AG20443 (cell line): ENCODE measurements around the gene CDHR1.

Experiments used
- DNase-seq: peaks from one replicate; pipeline ENCODE4 v3.0.0; 2012; ENCODE audit warnings: low spot score, mixed read lengths

Gene CDHR1

GRCh38 chr10:84200537-84201243 lies 6.4 kb downstream of the CDHR1 start:
- no peak for DNase-seq

- DNase-seq = no peak
Measured at GRCh38 chr10:84201244-84201606, 6.9 kb downstream of the CDHR1 start.

GRCh38 chr10:84201682-84202081 lies 7.3 kb downstream of the CDHR1 start:
- DNase-seq = no peak

DNA sequence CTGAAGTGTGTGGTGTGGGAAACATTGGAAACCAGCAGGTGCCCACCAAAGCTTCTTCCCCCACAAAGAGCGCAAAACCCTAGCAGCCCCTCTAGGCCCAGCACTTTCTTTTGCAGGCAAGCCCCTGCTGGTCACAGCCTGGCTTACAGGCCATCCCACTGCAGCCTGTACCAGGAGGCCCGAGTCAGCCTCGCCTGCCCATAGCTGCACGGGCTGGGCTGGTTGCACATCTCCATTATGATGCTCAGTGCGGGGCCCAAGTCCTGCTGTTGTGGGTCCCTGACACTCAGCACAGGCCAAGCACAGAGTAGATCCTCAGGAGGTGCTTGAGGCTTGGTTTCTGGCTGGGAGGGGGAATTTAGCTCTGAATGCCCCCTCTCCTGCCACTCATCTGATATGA lies 8.0 kb downstream of the CDHR1 start:
- DNase-seq = no peak

DNA sequence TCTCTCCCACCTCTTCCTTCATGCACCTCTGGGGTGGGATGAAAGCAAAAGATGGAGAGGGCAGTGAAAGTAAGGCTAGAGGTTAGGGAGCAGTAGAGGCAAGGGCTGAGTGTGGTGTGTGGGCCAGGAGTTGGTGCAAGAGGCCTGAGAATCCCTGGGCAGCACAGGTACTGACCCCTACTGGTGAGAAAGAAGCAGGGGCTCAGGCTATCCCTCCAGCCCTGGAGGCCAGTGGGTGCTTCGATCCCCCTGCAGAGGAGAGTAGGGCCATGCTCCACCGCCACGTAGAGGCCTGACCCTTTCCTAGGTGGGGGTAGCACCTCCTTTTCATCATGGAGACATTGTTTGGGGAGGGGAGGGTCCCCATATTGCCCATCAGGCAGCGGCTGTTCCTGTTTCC lies 9.8 kb downstream of the CDHR1 start:
- peak; percentile 35 for DNase-seq

DNA sequence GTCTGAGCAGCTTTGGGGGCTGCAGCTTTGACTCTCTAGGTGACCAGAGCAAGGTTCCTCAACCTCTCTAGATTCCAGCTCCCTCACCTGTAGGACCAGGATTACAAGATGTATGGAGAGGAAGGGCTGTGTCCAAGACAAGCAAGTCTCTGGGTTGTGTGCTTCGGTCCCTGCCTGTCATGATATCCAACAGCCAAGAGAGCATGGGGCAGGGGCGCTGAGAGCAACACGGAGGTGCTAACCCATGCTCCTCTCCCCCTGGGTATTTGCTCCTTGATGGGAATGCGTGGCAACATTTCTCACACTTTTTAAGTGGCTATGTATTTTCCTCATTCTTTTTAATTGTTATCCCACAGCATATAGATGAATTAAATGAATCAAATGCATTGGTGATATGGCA lies 10.3 kb downstream of the CDHR1 start:
- no peak for DNase-seq

DNA sequence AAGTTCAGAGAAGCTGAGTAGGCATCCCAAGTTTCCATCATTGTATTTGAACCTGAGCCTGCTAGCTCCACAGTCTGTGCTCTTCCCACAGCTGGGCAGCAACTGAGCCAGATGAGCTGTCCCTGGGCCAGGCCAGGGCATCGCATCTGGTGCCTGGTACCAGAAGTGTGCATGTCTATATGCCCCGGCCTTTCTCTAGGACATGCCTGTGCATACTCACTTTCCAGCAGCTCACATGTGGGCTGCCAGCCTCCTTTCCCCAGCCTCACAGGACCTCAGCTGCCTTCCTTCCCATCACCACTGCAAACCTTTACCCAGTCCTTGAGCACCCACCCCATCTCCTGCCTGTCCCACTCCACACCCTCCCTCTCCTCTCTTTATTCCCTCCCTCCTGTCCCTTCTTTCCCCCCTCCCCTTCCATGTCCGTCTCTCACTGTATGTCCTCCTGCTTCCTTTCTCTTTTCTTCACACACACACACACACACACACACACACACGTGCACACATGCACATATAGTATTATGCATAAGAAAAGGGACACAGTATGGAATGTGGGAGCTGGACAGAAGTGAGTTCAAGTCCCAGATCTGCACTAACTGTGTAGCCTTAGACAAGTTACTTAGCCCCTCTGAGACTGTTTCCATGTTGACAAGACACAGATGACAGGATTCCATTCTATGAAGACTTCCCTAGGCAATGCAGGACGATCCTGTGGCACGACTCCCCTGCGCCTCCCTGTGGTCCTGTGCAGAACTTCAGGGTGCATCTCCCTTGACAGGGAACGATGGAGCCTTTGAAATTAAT lies 10.9 kb downstream of the CDHR1 start:
- peak; percentile 77 for DNase-seq

- no peak for DNase-seq
Measured at GRCh38 chr10:84205853-84206525, 11.7 kb downstream of the CDHR1 start.

DNA sequence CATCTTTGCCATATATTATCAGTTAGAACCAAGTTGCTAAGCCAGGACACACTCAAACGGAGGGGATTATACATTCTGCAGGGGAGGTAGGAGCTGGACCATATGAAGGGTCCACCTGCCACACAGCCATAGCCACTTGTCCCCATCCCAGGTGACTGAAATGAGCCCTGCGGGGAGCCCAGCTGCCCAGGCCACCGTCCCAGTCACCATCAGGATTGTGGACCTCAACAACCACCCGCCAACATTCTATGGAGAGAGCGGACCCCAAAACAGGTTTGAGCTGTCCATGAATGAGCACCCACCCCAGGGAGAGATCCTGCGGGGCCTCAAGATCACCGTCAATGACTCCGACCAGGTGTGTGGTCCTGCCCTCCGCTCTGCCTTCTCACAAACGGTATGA lies 13.7 kb downstream of the CDHR1 start:
- no peak for DNase-seq

DNA sequence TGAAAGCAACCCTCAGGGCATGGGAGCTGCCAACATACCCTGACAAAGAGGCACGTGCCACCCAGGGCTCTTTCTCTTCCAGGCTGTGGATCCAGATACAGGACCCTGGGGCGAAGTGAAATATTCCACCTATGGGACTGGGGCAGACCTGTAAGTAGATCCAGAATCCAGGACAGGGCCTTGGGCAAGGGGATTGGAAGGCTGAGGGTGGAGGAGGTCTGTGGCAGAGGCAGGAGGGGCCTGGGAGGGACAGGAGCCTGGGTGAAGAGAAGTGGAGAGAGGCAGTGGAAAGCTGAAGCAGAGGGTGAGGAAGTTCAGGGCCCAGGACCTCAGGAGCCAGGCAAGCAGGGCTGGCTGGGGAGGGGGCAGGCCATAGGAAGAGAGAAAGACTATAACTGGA lies 17.2 kb downstream of the CDHR1 start:
- no peak for DNase-seq

GRCh38 chr10:84212014-84212413 lies 17.7 kb downstream of the CDHR1 start:
- no peak for DNase-seq

DNA sequence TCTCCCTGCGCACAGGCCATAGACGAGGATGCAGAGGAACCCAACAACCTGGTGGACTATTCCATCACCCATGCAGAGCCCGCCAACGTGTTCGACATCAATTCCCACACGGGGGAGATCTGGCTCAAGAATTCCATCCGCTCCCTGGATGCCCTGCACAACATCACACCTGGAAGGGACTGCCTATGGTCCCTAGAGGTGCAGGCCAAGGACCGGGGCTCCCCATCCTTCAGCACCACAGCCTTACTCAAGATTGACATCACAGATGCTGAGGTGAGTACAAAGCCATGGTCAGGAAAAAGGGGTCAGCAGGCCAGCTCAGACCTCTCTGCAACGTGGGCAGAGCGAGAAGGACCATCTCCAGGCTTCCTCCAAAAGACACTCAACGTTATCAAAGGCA lies 18.7 kb downstream of the CDHR1 start:
- DNase-seq = no peak

- DNase-seq = no peak
Measured at GRCh38 chr10:84214046-84214572, 19.8 kb downstream of the CDHR1 start.

DNA sequence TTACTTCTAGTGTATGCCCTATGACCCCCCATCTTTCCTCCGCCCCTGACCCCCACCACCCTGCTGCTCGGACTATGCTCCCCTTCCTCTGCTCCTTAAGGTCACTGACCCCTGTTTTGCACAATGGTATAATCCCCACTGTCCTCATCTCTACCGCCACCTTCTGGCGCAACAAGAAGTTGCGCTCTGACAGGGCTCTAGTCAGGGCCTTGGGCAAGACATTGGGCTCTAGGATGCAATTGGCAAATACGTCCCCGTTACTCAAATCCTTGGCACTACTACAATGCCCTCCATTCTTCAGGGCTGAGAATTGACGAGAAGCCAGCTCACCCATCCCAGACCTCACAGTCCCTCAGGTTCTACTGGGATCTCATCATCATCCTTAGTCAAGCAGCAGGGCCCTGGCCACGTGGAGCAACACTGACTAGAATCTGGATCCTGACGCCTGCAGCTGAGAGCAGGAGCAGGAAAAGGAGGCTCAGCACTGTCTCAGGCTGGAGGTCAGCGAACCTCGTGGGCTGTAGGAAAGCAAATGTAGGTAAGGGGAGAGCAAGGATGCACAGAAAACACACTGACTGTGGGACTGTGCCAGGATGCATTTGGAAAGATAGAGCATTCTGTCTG lies 20.4 kb downstream of the CDHR1 start:
- DNase-seq = no peak

DNA sequence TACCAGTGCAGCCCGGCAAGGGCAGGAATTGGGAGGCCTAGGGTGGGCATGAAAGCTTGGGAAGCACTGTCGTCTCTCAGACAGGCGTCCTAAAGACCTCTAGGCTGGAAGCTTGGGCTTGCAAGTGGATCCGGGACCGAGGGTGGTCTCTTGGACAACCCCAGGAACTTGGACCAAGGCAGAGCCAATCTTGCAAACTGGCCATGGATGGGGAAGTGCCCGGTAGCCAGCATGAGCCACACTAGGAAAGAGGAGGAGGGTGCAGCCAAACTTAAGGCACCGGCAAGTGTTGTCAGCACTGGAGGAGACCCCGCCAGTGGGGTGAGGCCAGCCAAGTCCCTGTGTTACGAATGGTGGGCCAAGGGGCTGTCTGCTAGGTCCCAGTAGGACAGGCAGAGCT lies 22.5 kb downstream of the CDHR1 start:
- DNase-seq = no peak

GRCh38 chr10:84217746-84218145 lies 23.4 kb downstream of the CDHR1 start:
- DNase-seq = no peak

GRCh38 chr10:84221916-84222315 lies 27.6 kb downstream of the CDHR1 start:
- DNase-seq = no peak

- no peak for DNase-seq
Measured at GRCh38 chr10:84224411-84225028, 30.2 kb downstream of the CDHR1 start.

- DNase-seq = no peak
Measured at GRCh38 chr10:84225427-84226173, 31.3 kb downstream of the CDHR1 start, which contains the start of gene LRIT2. TSS of gene LRIT2 (minus strand) at chr10:84225544. CDS start at chr10:84225520, 24 bp downstream.

GRCh38 chr10:84226616-84227015 lies 32.3 kb downstream of the CDHR1 start:
- no peak for DNase-seq

- DNase-seq = no peak
Measured at GRCh38 chr10:84227810-84228209, 33.5 kb downstream of the CDHR1 start.
